HG02678 (cell line): Measurements from ENCODE around the gene ARHGAP45.
A peak's percentile ranks its signal among the peaks of the same experiment; 100 is the strongest.

Experiments used
- ATAC-seq: cut with Tn5 transposase; IDR thresholded peaks from one replicate; pipeline ENCODE4 v1.9.1; 2021; ENCODE audit warnings: mild to moderate bottlenecking, moderate library complexity; ENCODE audit not compliant: unreplicated experiment

The ARHGAP45 gene

DNA sequence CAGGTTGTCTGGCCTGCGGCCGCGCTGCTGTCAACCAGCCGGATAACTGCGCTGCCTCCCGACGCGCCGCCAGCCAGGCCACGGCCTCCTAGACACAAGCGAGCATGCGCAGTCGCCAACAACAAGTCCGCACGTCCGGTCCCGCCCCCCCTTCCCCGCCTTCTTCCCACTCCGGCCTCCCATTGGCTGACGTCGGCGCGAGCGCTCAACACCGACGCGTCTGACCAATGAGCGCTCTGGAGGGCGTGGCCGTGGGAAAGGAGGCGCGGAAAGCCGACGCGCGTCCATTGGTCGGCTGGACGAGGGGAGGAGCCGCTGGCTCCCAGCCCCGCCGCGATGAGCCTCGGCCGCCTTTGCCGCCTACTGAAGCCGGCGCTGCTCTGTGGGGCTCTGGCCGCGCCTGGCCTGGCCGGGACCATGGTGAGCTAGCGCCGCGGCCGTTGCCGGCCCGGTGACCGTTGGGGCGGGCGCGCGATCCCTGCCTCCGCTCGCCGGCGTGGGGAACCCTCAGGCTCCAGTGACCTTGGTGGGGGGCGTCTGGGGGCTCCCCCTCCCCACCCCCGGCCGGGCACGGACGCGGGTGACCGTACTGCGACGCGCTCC, 36.8 kb downstream of the ARHGAP45 start, which contains the start of gene GPX4:
Gene GPX4, plus strand, starts transcription at position 287 of the 603 bp plus-strand sequence. Its CDS starts 50 bp downstream, at position 337.
- peak; percentile 80 for ATAC-seq

DNA sequence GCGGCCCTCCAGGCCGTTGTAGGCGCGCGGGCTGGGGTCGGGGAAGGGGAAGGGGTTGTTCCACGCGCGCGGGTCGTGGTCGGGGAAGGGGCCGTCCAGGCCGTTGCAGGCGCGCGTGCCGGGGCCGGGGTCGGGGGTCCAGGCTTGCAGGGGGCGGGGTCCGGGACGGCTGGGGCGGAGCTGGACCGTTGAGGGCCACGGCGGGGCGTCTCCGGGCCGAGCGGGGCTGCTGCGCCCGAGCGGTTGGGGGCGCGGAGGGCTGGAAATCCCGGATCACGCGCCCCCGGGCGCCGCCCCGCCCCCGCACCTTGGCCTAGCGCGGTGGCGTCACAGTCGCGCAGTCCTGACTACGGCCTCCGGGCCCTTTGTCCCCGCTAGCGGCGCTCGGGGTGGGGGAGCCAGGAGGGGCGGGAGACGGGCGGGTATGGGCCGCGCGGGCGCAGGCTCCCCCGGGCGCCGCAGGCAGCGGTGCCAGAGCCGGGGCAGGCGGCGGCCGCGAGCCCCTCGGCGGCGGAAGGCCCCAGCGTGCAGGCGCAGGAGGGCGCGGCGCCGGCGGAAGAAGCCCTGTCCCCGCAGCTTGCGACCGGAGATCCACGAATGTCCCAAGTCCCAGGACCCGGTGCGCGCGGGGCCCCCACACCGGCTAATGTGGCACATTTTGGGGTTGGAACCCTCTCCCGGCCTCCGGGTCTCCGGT, 37.5 kb downstream of the ARHGAP45 start:
- peak; percentile 27 for ATAC-seq

DNA sequence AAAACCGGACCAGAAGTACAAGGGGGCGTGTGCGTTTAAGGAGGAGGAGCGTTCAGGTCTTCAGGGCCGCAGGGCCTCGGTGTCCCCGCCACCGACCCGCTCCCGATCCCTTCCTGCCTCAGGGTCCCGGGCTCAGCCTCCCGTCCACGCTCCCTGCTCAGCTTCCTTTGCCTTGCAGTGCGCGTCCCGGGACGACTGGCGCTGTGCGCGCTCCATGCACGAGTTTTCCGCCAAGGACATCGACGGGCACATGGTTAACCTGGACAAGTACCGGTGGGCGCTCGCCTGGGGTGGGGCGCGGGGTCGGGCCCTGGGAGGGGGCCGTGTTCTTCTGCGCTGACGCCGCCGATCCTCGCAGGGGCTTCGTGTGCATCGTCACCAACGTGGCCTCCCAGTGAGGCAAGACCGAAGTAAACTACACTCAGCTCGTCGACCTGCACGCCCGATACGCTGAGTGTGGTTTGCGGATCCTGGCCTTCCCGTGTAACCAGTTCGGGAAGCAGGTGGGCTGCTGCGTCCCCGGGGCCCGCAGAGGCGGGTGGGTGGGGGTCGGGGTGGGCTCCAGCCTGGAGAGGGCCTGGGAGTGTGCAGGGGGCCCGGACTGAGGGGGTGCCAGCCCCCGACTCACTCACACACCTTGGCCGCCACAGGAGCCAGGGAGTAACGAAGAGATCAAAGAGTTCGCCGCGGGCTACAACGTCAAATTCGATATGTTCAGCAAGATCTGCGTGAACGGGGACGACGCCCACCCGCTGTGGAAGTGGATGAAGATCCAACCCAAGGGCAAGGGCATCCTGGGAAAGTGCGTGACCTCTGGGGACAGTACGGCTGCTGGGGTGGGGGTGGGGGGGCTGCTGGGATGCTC, 38.3 kb downstream of the ARHGAP45 start:
- no peak for ATAC-seq

DNA sequence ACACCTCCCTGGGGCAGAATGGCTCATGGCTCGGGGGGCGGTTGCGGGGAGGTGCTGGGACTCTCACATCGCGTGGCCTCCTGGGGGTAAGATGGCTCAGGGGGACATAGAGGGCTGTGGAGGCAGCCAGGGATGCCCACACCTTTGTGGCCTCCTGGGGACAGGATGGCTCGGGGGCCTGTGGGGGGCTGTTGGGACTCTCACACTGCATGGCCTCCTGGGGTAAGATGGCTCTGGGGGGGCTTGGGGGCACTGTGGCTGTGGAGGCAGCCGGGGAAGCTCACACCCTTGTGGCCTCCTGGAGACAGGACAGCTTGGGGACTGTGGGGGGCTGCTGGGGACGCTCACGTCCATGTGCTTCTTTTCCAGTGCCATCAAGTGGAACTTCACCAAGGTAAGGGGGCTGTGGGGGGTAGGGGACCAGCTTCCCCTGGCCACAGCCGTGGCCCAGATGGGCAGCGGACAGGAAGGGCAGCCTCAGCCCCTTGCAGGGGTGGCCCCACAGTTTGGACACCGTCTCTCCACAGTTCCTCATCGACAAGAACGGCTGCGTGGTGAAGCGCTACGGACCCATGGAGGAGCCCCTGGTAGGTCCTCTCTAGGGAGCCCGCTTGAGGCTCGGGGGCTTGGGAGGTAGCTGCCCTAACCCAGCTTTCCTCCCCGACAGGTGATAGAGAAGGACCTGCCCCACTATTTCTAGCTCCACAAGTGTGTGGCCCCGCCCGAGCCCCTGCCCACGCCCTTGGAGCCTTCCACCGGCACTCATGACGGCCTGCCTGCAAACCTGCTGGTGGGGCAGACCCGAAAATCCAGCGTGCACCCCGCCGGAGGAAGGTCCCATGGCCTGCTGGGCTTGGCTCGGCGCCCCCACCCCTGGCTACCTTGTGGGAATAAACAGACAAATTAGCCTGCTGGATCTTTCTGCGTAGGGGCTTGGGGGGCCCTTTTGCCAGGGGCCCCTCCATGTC, 39.2 kb downstream of the ARHGAP45 start:
- no peak for ATAC-seq

DNA sequence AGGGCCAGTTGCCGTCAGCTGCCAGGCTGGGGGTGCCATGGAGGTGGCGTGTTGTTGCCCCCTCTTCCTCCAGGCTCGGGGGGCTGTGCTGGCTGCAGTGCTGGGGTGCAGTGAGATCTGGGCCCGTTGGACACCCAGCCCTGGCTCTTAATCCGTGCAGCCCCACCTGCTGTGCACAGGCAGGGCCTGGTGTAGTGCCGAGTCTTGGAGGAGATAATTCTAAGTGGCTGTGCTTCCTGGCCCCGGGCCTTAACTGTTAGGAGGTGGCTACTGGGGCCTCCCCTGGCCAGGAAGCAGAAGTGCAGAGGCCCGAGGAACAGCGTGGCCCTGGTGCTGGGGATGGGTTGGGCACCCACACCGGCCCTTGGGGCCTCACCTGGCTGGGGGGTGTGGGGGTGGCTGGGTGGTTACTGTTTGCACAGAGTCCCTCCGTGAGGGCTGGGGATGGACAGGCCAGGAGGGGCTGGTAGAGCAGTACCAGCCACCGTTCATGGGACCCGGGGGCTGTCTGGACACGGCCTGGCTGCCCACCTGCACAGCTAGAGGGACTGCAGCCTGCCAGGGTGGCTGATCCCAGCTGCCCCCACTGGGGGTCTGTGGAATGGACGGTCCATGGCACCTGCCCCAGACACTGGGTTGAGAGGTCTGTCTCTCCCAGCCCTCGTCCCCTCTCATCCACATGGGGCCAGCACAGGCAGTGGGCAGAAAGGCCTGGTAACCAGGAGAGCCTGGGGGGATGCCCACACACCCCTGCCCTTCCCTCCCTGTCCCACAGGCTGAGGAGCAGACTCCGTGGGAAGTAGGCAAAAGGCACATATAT, 40.1 kb downstream of the ARHGAP45 start:
- ATAC-seq, result no peak

DNA sequence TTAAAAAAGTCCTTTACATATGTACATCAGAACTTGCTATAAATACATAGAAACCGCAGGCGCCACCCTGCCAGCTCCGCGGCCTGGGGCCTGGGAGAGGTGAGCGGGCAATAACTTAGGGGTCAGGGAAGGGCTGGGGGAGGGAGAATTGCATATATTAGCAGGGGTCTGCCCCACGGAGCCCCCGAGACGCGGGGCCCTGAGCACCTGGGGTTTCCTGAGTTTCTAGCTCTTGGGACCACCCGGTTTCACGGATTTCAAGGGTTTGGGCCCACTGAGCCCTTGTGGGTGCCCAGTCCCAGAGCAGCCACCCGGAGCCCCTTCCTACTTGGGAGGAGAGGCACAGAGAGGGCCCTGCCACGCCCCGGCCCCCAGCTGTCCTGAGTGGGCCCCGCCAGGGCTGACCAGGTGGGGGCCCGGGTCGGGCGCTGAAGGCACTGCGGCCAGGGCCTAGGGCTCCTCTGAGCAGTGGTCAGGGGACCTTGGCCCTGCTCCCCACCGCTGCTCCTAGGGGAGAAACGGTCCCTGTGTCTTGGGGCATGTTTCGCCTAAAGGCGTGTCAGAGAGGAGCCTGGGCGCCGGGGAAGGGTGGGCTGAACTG, 40.8 kb downstream of the ARHGAP45 start:
- ATAC-seq, result no peak

DNA sequence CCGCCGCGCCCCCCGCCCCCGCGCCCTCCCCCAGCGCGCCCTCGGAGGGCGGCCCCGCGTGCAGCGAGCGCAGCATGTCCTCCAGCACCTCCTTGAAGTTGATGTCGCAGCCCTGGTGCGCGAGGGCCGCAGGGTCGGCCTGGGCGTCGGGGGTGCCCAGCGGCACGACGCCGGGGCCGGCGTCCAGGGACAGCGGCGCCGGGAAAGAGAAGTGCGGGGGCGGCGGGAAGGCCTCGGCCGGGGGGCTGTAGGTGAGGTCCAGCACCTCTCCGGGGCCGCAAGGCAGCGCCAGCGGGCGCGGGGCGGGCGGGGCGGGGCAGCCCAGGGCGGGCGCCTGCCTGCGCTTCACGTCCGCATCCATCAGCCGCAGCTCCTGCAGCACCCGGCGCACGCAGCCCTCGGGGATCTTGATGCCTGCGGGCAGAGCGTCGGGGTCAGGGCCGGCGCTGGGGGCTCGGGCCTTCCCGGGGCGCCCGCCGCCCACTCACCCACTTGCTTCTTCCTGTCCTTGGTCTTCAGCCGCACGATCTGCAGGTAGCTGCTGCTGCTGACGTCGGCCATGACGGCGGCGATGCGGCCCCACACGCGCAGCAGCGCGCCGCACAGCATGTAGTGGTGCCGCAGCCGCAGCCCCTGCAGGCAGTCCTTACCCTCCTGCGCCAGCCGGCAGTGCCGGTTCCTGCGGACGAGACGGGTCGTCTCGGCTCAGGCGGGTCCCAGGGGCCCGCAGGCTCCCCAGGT, 41.5 kb downstream of the ARHGAP45 start:
- no peak for ATAC-seq

DNA sequence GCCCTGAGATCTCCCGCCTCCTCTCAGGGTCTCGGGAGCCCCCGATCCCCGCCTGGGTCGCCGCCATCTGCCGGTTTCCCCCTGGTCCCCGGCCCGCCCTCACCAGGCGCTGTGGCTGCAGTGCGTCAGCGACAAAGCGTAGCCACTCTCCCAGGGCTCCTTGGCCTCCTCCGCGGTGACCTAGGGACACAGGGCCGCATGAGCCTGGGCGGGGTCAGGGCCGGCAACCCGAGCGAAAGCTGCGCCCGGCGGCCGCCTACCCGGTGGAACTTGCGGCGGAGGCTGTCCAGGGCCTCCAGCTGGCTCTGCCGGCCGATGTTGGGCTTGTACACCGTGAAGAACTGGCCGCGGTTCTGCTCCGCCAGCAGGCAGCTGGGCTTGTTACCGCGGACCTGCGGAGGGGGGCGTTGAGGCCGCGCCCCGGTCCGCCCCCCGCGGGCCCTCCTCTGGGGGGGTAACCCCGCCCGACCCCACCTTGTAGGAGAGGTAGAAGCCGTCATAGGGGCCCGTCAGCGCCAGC, 42.1 kb downstream of the ARHGAP45 start:
- no peak for ATAC-seq

DNA sequence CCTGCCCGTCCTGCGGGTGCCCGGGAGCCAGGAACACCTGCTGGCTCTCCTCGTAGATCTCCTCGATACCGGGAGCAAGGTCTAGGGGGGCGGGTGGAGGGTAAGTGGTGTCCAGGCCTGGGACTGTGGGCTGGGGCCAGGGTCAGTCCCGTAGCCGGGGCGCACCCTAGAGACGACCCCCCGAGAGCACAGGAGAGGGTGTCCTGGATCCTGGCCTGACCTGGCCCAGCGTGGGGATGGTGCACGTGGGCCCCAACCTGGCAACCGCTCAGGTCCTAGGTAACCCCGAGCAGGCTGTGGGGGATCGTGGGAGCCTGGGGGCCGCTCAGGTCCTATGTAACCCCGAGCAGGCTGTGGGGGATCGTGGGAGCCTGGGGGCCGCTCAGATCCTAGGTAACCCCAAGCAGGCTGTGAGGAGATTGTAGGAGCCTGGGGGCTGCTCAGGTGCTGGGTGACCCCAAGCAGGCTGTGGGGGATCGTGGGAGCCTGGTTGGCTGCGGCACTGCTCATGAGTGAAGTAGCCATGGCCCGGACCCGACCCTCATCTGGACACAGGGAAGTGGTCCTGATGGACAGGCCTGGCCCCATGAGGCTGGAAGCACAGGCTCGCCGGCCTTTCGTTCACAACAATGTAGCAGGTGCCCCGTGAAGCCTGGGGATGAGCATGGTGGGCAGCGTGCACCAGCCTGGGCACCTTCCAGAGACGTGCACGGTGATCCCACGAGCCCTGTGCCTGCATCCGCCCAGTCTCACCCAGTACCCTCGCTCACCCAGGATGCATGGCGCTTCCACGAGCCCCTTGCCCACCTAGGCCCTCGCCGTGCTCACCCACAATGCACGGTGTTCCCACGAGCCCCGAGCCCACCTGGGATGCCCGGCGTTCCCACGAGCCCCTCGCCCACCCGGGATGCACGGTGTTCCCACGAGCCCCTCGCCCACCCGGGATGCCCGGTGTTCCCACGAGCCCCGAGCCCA, 43.0 kb downstream of the ARHGAP45 start:
- ATAC-seq, result no peak

DNA sequence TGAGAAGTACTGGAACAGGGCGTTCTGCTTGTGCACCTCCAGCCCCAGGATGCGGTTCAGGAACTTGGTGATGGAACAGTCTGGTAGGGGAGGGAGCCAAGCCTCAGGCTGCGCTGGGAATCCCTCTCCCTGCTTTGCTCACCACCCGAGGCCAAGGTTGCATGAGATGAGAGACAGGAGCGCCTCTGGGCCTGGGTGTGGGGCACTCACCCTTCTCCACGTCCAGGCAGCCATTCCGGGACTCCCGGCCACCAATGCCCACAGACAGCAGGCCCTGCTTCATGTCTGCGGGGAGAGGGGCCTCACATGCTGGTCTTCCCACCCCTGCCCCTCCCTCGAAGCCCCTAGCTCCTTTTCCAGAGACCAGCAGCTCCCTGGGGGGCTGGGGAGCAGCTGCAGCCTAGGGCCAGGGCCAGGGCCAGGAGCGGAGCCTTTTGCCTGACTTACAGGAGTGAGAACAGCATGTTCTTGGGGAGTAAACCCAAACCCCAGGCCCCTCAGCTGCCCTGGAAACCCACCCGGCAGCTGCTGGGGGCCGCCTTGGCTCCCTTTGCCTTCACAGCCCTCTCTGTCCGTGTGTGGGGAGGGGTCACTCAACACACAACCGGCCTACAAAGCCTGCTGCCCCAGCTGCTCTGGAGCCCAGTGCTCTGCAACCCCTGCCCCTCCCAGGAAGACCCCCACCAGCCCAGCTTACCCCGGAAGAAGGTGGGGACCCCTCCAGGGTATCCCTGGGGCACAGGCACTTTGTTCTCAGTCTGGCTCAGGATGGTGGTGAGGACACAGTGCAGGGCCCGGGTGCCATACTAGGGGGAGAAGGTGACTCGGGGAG, 44.1 kb downstream of the ARHGAP45 start:
- ATAC-seq, result no peak

DNA sequence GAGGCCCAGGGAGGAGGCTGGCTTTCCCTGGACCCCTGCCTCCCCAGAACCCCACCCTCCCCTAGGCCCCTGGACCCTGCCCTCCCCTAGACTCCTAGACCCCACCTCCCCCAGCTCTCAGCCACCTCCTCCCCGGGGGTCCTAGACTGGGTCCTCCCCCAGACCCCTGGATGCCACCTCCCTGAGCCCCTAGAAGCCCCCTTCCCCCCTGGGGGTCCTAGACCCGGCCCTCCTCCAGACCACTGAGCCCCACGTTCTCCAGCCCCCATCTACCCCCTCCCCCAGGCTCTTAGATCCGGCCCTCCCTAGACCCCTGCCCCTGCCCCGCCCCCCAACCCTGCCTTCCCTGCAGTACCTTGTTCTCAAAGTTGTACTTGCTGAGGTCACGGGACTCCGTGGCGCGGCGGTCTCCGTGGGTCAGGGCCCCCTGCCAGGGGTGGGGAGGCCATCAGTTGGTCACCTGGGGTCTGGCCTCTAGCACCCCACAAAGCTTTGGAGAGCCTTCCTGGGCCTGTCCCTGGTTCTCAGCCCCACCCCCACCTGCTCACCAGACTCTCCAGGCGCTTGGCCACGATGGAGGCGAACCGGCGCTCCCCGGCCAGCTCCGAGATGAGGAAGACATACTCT, 44.8 kb downstream of the ARHGAP45 start:
- no peak for ATAC-seq

DNA sequence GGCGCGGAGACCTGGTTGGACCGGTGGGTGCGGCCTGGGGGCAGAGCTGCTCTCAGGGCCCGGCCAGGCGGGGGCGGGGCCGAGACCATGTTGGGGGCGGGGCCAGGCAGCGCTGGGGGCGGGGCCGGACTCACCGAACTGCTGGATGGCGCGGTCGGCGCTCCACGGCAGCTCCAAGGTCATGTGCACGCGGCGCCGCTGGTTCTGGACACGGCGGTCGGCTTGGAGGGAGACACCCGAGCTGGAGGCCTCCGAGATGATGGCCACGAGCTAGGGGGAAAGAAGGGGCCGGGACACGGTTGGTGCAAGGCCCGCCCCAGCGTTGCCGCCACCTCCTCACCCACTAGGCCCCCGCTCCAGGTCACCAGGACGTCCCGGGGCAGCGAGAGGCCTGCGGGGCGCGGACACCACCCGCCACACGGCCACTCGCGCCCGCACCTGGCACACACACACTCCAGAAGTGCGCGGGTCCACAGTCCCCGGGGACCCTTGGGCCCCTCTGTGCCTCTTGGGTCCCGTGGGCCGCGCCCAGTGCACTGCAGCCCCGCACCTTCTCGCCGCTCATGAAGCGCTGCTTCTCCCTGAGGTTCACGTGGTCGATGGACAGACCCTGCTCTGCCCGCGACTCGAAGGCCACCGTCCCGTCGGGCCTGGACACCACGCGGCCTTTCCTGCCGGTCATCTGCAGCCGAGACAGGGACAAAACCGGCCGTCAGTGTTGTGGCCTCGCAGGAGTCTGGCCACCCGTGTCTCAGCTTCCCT, 45.5 kb downstream of the ARHGAP45 start:
- ATAC-seq, result no peak

DNA sequence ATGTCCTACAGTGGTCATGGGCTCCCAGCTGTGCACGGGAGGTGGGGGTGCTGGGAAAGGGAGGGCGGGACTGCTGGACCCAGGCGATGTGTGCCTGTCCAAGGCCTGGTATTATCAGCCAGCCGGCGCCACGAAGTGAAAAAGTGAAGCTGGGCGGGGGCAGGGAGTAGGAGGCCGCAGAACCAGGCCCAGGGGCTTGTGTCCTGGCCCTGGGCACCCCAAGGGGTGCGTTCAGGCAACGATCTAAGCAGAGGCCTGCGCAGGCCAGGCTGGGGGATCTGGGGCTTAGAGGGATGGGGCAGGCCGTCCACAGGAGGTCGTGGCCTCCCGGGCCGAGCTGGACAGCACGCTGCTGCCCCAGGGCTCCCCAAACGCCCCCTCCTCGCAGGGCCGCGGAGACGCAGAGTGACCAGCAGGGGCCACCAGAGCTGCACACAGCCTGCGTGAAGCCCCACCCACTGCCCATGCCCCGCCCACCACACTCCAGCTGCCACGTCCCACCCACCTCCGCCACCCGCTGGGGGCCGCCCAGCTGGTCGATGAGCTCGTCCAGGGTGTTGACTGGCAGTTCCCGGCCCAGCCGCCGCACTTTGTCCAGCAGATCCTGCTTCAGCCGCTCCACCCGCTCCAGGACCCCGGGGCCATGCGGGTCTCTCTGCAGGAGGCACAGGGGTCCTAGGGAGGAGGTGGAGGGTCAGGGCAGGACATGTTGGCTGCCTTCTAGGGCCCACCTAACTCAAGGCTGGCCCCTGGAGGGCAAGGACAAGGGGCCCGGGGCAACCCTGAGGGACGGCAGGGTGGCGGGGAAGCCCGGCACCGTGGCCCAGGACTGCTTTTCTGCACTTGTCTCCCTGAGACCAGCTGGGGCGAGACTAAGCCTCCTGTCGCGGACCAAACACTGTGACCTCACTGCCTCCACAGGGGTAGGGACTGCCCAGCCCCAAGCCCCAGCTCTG, 46.3 kb downstream of the ARHGAP45 start:
- peak; percentile 59 for ATAC-seq

DNA sequence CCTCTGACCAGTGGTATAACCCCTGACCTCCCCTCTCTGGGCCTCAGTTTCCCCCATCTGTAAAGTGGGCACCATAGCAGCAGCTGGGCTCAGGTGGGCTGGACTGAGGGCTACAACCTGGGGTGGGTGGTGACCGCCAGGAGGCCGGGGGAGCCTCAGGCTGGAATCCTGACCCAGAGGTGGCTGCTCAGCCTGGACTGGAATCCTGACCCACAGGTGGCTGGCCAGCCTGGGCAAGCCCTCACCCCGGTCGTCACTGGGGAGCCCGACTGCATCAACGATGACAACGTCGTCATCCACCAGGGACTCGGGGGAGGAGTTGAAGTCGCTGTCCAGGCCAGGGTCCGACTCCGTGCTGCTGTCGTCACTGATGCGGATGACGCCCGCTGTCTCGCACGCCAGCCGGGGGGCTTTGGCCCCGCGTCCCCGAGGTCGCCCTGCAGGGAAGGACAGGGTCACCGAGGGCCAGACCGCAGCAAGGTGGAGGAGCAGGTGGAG, 47.1 kb downstream of the ARHGAP45 start:
- ATAC-seq, result no peak
